ENCODE data around the gene LAMC3.
"Not testable (repeated sequence)": the region's sequence is repeated elsewhere in the genome, so short reads cannot be mapped to it uniquely, and the experiment has no call there.

LAMC3 gene

GRCh38 chr9:131101207-131101964, 92.4 kb downstream of the LAMC3 start:
- DNase-seq: no peak

GRCh38 chr9:131103024-131103423, 94.0 kb downstream of the LAMC3 start:
- no peak for DNase-seq

GRCh38 chr9:131103535-131103934, 94.6 kb downstream of the LAMC3 start:
- no peak for DNase-seq

GRCh38 chr9:131104016-131104740, 95.2 kb downstream of the LAMC3 start:
- DNase-seq: no peak

GRCh38 chr9:131105952-131106351, 97.0 kb downstream of the LAMC3 start:
- no peak for DNase-seq

- DNase-seq: no peak
Measured at GRCh38 chr9:131107760-131108159, 98.8 kb downstream of the LAMC3 start.

- no peak for DNase-seq
Measured at GRCh38 chr9:131111186-131111853, 102.3 kb downstream of the LAMC3 start.

GRCh38 chr9:131111854-131112311, 102.9 kb downstream of the LAMC3 start:
- DNase-seq: no peak

- no peak for DNase-seq
Measured at GRCh38 chr9:131112374-131113154, 103.6 kb downstream of the LAMC3 start.

- DNase-seq: no peak
Measured at GRCh38 chr9:131113655-131114054, 104.7 kb downstream of the LAMC3 start.

- no peak for DNase-seq
Measured at GRCh38 chr9:131114084-131114535, 105.1 kb downstream of the LAMC3 start.

GRCh38 chr9:131115360-131115742, 106.4 kb downstream of the LAMC3 start:
- not testable (repeated sequence) for DNase-seq

- no peak for DNase-seq
Measured at GRCh38 chr9:131116281-131117120, 107.5 kb downstream of the LAMC3 start.

GRCh38 chr9:131117121-131117761, 108.3 kb downstream of the LAMC3 start:
- DNase-seq: no peak

- DNase-seq: no peak
Measured at GRCh38 chr9:131117762-131118145, 108.8 kb downstream of the LAMC3 start.

- no peak for DNase-seq
Measured at GRCh38 chr9:131119600-131119999, 110.6 kb downstream of the LAMC3 start.

GRCh38 chr9:131120620-131121228, 111.8 kb downstream of the LAMC3 start:
- DNase-seq: no peak

GRCh38 chr9:131121346-131121745, 112.4 kb downstream of the LAMC3 start:
- DNase-seq: no peak

- no peak for DNase-seq
Measured at GRCh38 chr9:131122158-131122557, 113.2 kb downstream of the LAMC3 start.

GRCh38 chr9:131125038-131125287, 116.0 kb downstream of the LAMC3 start:
- DNase-seq: peak in 1 of 3 donors; percentile 3

Data from suppressor macrophage treated with lipopolysaccharide for 1 hour (primary cell).